ENCODE results near the gene USPL1.
A peak's percentile ranks its signal among the peaks of the same experiment; 100 is the strongest.
"Not testable (repeated sequence)": the region's sequence is repeated elsewhere in the genome, so short reads cannot be mapped to it uniquely, and the experiment has no call there.

The USPL1 gene

DNA sequence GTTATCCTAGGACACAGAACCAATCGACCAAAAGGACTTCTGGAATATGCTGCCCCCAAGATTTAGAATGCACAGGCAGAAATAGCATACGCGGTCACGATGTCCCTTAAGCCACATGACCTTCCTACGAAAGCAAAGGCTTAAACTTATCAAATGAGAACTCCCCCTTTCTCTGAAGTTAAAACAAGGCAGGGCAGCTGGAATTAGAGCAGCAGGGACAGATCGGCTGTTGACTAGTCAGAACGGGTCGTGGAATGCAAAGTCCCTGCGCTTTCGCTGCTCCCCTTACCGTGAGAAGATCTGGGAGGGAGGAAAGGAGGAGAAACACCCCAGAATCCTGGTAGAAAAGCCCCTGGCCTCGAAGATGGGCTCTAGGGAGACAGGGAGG lies 799 bp upstream of the USPL1 start:
- peak; percentile 88 for DNase-seq (ENCODE audit: low read depth)

DNA sequence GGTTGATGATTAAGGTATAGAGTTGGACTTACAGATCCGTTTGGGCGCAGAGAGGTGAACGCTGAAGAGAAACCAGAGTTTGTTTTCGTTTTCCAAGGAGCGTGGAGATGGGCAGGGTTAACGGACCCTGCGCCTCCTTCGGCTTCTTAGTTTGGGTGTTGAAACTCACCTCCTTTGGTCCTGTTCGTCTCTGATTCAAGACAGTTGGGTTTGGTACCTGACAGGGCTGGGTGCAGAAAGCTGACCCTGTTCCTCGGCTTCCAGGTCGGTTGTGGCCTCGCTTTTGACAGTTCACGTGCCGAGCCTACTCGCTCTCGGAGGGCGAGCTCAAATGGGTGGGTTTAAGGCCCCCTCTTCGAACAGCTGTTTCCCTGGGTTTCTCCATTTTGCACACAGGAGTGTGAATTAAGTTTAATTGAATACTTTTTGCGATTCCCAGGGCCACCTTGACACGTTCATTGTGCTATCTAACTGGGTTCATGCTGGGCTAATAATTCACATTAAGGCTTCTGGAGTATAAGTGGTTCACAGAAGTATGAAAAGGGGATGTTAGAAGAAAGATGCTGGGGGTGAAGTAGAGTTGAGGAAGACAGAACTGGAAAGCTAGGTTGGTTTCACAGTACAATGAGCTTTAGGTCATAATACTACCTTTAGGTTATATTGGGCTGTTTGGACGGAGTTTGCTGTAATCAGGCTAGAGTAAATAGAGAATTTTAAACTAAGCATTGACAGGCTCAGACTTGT lies 638 bp downstream of the USPL1 start:
- no peak for DNase-seq (ENCODE audit: low read depth)

DNA sequence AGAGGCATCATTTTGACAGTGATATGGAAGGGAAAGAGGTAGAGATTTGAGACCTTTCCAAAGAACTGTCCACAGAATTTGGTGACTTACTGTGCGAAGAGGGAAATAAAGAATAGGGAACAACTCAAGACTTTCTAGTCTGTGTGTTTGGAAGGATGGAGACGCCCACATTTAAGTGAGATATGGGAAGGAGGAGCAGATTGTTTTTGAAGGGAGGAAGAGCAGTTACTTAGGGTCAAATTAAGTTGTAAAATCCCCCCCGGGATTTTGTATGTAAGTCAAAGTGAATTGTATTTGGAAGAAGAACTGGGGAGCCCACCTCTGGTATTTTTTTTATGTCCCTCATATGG lies 1.2 kb downstream of the USPL1 start:
- no peak for DNase-seq (ENCODE audit: low read depth)

DNA sequence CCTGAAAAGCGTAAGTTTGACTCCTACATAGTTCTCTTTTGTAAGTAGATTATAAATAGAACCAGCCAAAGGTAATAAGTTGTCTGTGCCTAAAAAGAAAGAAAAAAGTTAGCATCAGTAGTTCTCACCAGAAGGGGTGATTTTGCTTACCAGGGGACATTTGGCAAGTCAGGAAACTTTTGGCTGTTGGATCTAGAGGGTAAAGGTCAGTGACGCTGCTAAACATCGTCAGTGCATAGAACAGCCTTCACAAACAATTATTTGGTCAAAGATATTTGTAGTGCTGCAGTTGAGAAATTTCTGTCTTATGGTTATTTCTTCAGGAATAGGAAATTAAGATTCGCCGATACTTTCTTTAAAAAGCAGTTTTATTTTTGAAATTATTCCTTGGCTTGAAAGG lies 2.0 kb downstream of the USPL1 start:
- DNase-seq (ENCODE audit: low read depth): peak; percentile 19

DNA sequence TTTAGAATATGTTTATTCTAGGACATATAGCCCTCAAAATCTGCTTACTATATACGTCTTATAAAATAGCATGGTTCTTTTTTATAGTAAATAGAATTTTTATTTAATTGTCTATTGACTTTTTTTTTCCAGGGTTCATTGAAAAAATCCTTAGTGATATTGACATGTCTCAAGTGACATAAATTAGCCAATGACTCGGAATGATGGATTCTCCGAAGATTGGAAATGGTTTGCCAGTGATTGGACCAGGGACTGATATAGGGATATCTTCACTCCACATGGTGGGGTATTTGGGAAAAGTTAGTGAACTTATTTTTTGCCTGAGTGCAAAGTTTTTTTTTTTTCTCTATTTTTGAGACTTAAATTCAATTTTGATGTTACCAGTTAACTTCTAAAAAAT lies 3.2 kb downstream of the USPL1 start:
- DNase-seq (ENCODE audit: low read depth): no peak

DNA sequence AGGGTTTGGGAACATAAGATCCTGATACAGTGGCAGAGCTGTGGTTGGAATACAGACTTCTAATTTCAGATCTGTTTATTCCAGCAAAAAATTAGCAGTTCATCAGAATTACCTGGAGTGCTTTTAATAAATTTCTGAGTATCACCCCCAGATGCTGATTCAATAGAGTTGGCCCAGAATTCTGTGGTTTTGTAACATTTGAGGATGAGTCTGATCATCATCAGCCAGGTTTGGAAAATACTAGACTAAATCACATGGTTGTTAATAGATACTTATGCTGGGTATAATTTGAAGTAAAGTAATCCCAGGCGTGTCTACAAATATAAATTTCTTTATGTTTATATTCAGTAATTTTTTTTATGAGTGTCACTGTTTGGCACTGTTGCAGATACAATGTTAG lies 4.8 kb downstream of the USPL1 start:
- DNase-seq (ENCODE audit: low read depth): no peak

DNA sequence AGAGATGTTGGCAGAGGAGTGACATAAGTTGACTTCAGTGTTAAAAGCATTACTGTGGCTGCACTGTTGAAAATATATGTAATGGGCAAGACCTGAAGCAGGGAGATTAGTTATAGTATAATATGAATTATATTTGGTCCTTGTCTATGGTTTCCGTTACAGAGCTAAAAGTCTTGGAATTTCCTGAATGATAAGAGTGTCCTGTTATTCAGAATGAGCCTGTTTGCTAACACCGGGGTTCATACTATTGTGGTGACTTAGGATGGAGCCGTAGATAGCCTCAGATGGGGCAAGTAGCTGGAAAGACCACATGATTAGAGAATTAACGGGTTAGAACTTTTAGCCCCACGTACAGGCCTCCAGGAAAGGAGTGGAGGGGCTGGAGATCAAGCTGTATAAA lies 5.7 kb downstream of the USPL1 start:
- no peak for DNase-seq (ENCODE audit: low read depth)

DNA sequence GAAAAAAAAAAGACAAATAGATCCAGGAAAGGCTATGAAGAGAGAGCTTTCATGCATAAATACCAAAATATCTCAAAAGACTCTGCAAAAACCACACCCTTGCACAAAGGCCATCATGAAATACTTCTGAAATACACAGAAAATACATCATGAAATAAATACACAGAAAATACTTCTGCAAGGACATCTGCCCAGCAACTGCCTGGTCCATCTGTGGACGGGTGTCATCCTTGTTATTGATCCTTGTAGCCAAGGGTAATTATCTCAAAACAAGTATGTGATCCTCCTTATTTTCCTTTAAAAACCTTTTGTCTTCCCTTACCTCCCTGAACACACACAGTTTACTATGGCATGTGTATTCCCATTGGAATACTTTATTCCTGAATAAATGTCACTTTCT lies 6.9 kb downstream of the USPL1 start:
- no peak for DNase-seq (ENCODE audit: low read depth)

DNA sequence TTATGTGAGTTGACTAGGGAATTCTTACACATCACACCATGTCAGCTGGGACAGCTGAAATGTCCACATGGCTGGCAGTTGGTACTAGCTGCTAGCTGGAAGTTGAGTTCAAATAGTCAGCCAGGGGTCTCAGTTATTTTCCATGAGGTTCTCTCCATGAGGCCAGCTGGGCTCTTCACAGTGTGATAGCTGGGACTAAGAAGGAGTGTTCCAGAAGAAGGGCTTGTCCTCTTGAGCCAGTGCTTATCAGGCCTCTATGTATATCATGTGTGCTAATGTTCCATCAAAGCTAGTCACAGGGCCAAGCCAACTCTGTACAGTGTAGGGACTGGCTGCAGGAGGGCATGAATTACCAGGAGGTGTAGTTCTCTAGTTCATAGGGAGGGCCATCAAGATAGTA lies 11.8 kb downstream of the USPL1 start:
- DNase-seq (ENCODE audit: low read depth): no peak

DNA sequence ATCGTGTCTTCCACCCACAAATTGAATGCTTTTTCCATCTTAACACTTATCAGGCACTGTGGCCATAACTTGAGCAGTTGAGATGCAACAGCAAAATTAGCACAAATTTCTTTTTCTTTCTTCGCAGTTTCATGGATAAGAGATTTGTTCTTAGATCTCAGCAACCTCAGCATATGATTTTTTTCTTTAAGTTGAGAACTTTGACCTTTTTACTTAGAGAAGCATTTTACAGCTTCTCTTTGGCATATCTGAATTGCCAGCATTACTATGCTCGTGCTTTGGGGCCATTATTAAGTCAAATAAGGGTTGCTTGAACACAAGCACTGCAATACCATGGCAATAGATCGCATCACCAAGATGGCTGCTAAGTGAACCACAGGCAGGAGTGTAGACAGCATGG lies 16.1 kb downstream of the USPL1 start:
- no peak for DNase-seq (ENCODE audit: low read depth)

DNA sequence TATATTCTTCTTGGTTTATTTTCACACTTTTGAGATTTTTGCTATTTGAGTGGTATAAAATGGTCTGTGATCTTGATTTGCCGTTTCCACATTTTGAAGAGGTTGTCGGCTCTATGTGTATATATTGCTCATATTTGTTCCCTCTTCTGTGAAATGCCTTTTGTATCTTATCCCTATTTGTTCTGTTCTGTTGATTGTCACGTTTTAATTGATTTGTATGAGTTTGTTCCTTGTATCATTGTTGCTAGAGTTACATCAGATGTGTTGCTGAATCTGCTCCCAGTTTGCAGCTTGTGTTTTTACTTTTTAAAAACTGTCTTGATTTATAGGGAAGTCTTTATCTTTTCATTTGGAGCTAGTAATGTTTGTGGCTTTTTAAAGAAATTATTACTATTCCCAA lies 17.1 kb downstream of the USPL1 start:
- no peak for DNase-seq (ENCODE audit: low read depth)

DNA sequence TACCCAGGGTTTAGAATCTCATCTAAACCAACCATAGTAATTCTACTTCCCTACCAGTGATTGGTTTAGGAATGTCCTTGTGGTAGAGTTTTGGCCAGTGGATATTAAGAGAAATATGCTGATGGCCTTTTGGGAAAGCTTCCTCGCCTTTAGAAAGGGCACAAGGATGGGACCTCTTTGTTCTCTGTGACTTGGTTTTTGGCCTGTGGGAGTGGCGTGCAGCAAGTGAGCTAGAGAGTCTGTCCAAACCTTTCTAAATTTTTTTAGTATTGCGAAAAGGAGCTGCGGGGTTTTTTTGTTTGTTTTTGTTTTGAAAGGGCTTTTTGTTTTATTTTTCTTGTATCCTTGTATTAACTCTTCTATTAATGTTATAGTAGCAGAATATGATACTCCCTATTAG lies 20.6 kb downstream of the USPL1 start:
- no peak for DNase-seq (ENCODE audit: low read depth)

DNA sequence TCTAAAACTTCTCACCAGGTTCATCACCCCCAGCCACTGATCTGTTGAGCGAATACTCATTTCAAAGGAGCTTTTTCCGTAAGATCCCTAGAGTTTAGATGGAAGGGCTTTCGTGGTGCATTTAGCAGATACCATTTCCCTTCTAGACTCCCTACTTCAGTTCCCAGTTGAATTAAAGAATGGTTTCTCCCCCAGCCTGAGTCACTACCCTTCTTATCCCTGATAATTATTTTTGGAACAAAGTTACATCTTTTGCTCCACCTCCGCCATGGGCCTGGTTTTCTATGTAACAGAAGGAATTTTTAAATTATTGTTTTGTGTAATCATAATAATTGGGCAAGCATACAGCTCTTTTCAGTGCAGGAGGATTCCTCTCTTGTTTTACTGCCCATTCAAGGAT lies 22.0 kb downstream of the USPL1 start:
- DNase-seq (ENCODE audit: low read depth): no peak

DNA sequence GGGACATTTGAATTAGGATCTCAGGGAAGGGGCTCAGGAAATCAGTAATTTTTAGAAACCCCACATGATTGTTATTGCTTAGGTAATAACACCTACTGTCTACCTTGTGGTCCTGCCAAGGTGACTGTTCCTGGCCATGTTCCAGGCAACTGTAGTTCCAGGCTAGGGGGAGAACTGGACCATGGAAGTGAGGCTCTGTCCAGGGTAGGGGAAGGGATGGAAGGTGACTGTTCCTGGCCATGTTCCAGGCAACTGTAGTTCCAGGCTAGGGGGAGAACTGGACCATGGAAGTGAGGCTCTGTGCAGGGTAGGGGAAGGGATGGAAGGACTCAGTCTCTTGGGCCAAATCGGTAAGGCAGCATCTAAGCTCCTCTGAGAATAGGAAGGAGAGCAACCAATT lies 23.5 kb downstream of the USPL1 start:
- DNase-seq (ENCODE audit: low read depth): not testable (repeated sequence)

DNA sequence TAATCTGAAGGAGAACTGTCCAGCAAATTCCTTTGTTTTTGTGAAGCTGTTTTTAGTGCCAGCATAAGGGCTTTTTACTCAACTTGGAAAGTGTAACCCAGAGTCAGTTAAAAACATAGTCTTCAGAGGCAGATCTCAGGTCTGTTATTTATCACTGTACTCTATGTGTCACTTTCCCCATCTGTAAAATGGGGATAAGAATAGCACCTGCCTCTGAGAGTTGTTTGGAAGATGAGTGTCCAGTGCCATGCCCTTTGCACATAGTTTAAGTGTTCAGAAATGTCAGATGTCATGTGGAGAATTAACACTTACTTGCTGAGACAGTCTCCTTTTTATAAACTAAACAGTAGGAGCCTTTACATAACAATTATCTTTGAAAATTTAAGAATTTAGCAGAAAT lies 27.9 kb downstream of the USPL1 start:
- DNase-seq (ENCODE audit: low read depth): no peak

DNA sequence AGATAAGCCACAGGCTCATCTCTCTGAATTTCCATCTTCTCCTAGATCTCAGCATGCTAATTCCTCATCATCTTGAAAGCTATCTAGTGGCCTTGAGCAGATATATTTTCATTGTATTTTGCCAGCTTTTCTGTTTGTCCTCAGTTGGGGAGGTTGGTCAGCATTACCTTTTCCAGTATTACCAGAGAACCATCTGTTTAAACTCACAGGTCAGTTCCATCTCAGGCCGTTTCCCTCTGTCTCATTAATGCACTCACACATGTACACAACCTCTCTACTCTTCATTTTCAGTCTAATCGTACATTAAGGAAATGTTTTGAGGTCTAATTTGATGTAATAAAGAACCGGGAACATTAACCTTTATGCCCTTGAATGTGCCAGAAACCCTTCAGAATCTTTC lies 29.7 kb downstream of the USPL1 start:
- DNase-seq (ENCODE audit: low read depth): no peak

DNA sequence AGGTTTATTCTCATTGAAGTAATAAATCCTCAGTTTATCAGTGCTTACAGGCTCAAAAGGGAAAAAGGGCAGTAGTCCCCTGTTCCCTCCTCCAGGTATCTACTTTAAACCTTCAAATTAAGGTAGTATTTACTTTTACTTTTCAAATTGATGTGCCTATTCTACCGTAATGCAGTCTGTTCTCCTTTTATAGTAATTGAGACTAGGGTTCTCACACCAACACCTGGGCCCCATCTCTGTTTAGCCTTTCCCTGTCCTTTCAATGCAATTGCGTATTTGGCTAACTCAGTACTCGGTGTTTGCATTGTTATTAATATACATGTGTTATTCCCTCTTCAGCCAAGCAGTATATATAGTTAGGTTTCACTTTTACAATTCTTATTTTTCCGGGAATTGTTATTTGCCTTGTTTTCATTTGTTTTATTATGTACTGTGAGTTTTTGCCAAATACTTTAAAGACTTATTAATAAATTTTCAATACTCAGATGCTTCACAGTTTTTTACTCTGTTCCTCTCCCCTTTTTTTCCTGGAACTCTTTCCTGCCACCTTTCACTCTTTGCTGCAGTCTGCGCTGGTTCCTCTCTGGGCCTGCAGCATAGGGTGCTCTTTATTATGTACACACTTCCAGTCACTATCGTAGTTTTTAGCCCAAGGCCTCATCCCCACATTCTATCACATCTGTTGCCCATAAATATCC lies 30.3 kb downstream of the USPL1 start:
- DNase-seq (ENCODE audit: low read depth): no peak

DNA sequence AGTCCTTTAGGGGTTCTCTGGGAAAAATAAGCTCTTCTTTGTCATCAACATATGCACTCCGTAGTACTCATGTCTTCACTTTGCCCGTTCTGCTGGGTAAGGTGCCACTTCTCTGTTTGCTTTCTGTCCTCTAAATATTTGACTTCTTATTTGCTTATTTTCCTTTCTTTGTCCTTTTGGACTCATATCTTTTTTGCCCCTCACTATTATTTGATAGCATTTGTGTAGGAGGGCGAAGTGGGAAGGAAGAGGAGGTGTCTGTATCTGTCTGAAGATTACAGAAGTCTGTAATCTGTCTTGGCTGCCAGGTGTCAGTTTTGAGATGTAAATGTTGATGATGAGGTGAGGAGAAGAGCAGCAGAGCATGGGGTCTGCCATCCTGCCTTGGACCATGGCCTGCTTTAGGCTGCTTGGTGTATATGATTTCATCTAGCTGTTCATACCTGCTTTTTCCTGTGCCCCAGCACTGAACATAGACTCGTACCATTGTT lies 30.8 kb downstream of the USPL1 start:
- DNase-seq (ENCODE audit: low read depth): no peak

DNA sequence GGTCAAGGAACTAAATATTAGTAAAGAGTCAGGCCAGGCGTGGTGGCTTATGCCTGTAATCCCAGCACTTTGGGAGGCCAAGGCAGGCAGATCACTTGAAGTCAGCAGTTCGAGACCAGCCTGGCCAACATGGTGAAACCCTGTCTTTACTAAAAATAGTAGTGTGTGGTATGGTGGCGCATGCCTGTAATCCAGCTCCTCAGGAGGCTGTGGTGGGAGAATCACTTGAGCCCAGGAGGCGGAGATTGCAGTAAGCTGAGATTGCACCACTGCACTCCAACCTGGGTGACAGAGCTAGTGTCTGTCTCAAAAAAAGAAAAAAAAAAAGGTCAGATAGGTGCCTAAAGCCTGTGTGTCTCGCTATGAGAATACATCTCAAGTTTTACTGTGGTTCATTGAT lies 33.9 kb downstream of the USPL1 start:
- DNase-seq (ENCODE audit: low read depth): not testable (repeated sequence)

DNA sequence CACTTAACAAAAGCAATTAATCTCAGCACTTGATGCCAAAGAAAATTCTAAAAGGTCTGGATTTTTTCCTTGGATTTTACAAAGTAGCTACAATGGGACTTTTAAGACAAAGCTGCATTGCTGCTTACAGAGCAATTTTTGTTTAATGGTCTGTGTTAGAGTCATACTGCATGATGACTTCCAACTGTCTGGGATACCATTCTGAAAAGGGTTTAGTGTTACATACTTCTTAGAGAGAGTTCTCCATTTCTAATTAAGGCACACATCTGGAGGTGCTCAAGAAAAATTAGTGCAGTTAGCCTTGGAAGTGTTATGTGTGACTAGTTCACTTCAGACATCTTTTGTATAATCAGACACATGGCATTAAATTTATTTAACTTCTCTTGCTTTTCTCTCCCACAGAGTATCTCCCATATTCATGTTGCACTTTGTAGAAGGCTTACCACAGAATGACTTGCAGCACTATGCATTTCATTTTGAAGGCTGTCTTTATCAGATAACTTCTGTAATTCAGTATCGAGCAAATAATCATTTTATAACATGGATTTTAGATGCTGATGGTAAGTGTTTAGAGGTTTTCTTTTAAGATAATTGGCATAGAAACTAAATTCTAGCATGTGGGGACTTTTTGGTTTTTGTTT lies 35.1 kb downstream of the USPL1 start:
- no peak for DNase-seq (ENCODE audit: low read depth)

DNA sequence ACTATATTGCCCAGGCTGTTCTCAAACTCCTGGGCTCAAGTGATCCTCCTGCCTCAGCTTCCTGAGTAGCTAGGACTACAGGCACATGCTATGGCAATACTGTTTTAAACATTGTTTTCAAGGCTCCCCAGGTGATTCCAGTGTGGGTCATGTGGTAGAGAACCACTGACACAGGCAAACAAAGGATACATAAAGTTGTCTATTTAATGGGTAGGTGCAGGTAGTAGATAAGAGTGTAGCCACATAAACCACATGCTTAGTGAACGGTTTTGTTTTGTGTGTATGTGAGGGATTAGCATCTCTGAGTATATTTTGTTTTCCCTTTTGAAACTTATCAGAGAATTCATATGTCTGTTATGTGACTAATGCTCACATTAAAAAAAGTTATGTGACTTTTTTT lies 36.7 kb downstream of the USPL1 start:
- DNase-seq (ENCODE audit: low read depth): no peak

DNA sequence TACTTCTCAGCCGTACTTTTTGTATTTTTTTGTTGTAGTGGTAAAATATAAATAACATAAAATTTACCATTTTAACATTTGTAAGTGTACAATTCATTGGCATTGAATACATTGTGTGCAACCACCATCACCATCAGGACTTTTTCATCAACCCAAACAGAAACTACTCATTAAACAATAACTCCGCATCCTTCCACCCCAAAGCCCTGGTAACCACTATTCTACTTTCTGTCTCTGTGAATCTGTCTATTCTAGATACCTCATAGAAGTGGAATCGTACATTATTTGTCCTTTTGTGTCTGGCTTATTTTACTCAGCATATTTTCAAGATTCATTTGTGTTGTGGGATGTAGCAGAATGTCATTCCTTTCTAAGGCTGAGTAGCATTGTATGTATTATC lies 38.5 kb downstream of the USPL1 start:
- no peak for DNase-seq (ENCODE audit: low read depth)

DNA sequence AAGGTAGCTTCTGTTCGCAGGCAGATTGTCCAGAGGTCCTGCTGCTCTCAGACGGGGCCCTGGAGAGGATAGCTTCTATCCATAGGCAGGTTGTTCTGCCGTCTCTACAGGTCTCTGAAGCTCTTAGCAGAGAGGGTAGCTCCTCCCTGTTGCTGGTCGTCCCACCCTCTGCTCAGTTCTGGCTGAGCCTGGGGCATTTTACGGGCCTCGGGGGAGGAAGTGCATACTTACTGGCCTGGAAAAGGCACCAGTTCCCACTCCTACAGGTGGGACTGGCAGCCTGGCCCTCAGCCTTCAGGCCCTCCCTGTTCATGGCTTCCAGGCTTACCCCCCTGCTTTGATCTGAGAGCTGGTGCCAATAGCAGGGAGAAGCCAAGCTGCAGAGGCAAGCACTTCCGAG lies 42.3 kb downstream of the USPL1 start:
- DNase-seq (ENCODE audit: low read depth): no peak

DNA sequence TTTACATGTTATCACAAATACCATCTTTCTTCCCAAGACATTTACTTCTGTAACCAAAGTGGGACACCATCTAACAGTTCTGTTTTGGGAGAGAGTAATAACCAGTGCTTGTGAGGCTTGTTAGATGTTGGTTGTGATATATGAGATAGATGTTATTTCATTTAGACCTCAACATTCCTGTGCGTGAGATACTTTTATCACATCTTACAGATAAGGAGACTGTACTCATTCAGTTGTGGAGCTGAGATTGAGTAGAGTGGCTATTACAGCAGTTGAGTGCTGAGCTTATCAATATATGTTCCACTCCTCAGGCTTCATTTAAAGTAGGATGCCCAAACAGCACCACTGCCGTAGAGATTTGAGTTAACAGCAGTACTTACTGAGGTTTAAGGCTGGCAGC lies 43.1 kb downstream of the USPL1 start:
- DNase-seq (ENCODE audit: low read depth): no peak

Data from ELR (cell line).